Caco-2 (cell line): Measurements from ENCODE around the gene CRNKL1. TPM values are rescaled to one million over a fixed set of nuclear protein-coding genes. Genes with fewer than 3 reads are reported as not detected.

ENCODE experiments used
- BruUV-seq: library from RNA; stranded (reverse); fragments of 400-500 nt; replicated peaks from 2 replicates; lab custom pipeline; 2021; lab: Mats Ljungman, UMichigan
- CTCF ChIA-PET: fragments of 300-600 bp; sonication (Branson Sonifier 250); formaldehyde crosslinking; loops from one replicate; lab custom pipeline; 2022; ENCODE audit warnings: antibody characterized with exemption; lab: Charles Lee
- POLR2A ChIA-PET: fragments of 300-600 bp; sonication (Branson Sonifier 250); formaldehyde crosslinking; loops from one replicate; lab custom pipeline; 2022; ENCODE audit warnings: antibody characterized with exemption; lab: Charles Lee
- DNase-seq, 2 experiments: peaks; one replicate each; pipeline versions ENCODE4 v3.0.0 to v3.0.0-alpha.2; 2020 to 2022
- H3K27me3 ChIP-seq: replicated peaks from 2 replicates; pipeline ENCODE4 v1.6.0; 2011; ENCODE audit warnings: low read length; ENCODE audit not compliant: control insufficient read depth, insufficient read depth
- H3K36me3 ChIP-seq: 2 replicates; pipeline ENCODE4 v1.5.1; 2011; ENCODE audit warnings: low read length; ENCODE audit not compliant: control insufficient read depth, insufficient read depth
- H3K4me1 ChIP-seq: fragments of 250-450 bp; sonication (Bioruptor Pico); 2 replicates; pipeline ENCODE4 v1.5.1; 2020; ENCODE audit warnings: mild to moderate bottlenecking
- H3K4me3 ChIP-seq: 2 replicates; pipeline ENCODE4 v1.5.1; 2011; ENCODE audit warnings: low read depth, mild to moderate bottlenecking, control low read depth, low read length
- H3K9me3 ChIP-seq: fragments of 250-450 bp; sonication (Bioruptor Pico); 2 replicates; pipeline ENCODE4 v1.5.1; 2020; ENCODE audit warnings: mild to moderate bottlenecking, moderate library complexity
- H3K27ac Mint-ChIP-seq: one replicate; pipeline ENCODE4 v1.8.0; 2022; ENCODE audit warnings: mixed read lengths; ENCODE audit not compliant: unreplicated experiment
- H3K27me3 Mint-ChIP-seq: one replicate; pipeline ENCODE4 v1.8.0; 2022; ENCODE audit warnings: mixed read lengths; ENCODE audit not compliant: insufficient read depth, unreplicated experiment
- H3K36me3 Mint-ChIP-seq: one replicate; pipeline ENCODE4 v1.8.0; 2022; ENCODE audit warnings: mild to moderate bottlenecking, mixed read lengths; ENCODE audit not compliant: insufficient read depth, unreplicated experiment
- H3K4me1 Mint-ChIP-seq: one replicate; pipeline ENCODE4 v1.8.0; 2022; ENCODE audit warnings: low read depth, mixed read lengths; ENCODE audit not compliant: unreplicated experiment
- H3K4me3 Mint-ChIP-seq: one replicate; pipeline ENCODE4 v1.8.0; 2022; ENCODE audit warnings: mild to moderate bottlenecking, moderate library complexity, mixed read lengths; ENCODE audit not compliant: unreplicated experiment
- H3K9me3 Mint-ChIP-seq: one replicate; pipeline ENCODE4 v1.8.0; 2022; ENCODE audit warnings: mixed read lengths; ENCODE audit not compliant: unreplicated experiment
- intact Hi-C: fragments of 100-400 bp; cut with micrococcal nuclease; formaldehyde crosslinking; loops from one replicate; pipeline ENCODE4 v1.10.0; 2022; ENCODE audit not compliant: unreplicated experiment
- total RNA-seq: library from RNA; stranded (reverse); gene quantifications from 2 replicates; pipeline ENCODE4 v1.2.3, GENCODE V29; 2022
- TF ChIP-seq, protein P1 (sequence below), 2 experiments: fragments of 200-600 bp in 1 of 2; IDR thresholded peaks; 1 replicate in 1 of 2; 2 replicates in 1 of 2; pipeline versions ENCODE4 v1.5.1 to v1.8.0; 2011 to 2022; ENCODE audit warnings: antibody characterized with exemption in 1 of 2, control low read depth in 1 of 2, inconsistent platforms in 1 of 2, low read depth in 1 of 2, low read length in 1 of 2, mild to moderate bottlenecking in 1 of 2, moderate library complexity in 1 of 2; ENCODE audit not compliant: insufficient read depth in 1 of 2, severe bottlenecking in 1 of 2, unreplicated experiment in 1 of 2

The CRNKL1 gene
- total RNA-seq, 1 experiment from 2014 or later: 27.0 TPM

DNA sequence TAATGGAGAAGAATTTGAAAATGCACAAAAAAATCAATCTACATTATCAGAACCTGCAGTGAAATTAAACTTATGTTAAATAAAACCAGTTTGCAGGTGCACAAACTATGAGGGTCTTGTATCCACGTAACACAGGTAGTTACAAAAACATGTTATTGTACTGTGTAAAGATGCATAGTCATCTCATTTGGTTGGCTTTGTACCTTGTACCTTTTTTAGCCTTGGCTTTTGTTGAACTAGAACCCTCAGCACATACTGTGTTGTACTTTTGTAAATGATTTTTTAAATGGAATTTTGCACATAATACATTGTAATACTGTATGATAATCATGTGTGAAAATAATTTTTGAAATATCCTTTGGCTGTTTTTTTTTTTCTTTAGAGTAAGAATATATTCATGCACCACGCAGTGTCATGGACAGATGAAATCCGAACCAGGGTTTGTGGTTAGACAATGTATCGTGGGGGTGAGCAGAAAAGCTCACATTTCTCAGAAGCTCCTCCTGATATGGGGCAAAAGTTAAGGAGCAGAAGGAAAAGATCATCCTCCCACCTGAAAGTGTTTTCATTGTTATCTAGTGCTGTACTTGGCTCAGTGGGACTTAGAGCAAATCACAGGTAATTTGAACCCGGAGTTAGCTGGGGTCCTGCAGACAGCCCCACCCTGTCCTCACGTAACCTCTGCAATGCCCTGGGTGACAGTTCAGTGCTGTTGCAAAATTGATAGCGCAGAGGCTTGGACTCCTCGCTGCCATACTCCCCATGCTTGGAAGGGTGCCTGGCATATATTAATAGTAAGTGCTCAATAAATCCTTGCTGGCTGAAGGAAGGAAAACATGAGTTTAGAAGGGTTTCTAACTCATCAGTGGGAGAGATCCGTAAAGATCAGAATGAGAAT, 49.9 kb downstream of the CRNKL1 start:
- Mint-ChIP-seq H3K27ac (no peak overlapping the region), H3K4me1 (peaks cover 7% of the 10 kb centered on the region), H3K4me3 (no peak overlapping the region), H3K36me3 (peaks cover 61% of the 10 kb centered on the region), H3K9me3 (no peaks in the 10 kb centered on the region), H3K27me3 (no peaks in the 10 kb centered on the region)
- TF ChIP-seq, protein P1, sequence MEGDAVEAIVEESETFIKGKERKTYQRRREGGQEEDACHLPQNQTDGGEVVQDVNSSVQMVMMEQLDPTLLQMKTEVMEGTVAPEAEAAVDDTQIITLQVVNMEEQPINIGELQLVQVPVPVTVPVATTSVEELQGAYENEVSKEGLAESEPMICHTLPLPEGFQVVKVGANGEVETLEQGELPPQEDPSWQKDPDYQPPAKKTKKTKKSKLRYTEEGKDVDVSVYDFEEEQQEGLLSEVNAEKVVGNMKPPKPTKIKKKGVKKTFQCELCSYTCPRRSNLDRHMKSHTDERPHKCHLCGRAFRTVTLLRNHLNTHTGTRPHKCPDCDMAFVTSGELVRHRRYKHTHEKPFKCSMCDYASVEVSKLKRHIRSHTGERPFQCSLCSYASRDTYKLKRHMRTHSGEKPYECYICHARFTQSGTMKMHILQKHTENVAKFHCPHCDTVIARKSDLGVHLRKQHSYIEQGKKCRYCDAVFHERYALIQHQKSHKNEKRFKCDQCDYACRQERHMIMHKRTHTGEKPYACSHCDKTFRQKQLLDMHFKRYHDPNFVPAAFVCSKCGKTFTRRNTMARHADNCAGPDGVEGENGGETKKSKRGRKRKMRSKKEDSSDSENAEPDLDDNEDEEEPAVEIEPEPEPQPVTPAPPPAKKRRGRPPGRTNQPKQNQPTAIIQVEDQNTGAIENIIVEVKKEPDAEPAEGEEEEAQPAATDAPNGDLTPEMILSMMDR (IDR thresholded peaks at IDR 0.05; ENCODE audit: insufficient read depth in 1 of 2, low read depth in 1 of 2, low read length in 1 of 2, severe bottlenecking in 1 of 2, unreplicated experiment in 1 of 2): no peak
- CTCF ChIA-PET: interaction anchor here (0.7 kb wide), 1 partner anchor 948 kb away, joined by 4 read pairs; no protein-coding TSS in a partner anchor
- no peaks in the 10 kb centered on the region for H3K9me3 ChIP-seq
- no peaks in the 10 kb centered on the region for H3K27me3 ChIP-seq
- no peak overlapping the region for H3K4me3 ChIP-seq
- intact Hi-C loops: no loop called here
- H3K36me3 ChIP-seq: peaks cover 4% of the 10 kb centered on the region; the same call in 1 of the 2 replicates
- POLR2A ChIA-PET: no interaction called here
- no peak for DNase-seq
- no peaks in the 10 kb centered on the region for H3K4me1 ChIP-seq
- BruUV-seq: no TSS peak

DNA sequence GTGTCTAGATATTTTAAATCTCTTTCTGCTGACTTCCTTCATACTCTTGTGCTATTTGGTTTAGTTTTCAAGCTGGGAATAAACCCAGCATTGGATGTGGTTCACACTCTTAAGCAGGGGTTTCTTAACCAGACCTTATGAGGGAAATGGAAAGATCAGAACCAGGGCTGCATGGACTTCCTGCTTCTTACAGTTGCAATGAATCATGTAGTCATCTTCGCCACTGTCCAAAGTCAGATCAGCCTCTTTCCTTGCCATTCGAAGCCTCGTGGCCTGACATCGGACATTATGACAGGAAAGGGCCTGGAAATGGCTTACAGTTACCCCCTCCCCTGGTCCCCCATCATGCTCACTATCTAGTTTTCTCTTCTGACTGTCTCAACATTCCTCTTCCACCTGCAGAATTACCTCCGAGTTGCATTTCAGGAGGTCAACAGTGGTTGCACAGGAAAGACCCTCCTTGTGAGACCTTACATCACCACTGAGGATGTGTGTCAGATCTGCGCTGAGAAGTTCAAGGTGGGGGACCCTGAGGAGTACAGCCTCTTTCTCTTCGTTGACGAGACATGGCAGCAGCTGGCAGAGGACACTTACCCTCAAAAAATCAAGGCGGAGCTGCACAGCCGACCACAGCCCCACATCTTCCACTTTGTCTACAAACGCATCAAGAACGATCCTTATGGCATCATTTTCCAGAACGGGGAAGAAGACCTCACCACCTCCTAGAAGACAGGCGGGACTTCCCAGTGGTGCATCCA, 51.9 kb downstream of the CRNKL1 start:
- POLR2A ChIA-PET: no interaction called here
- H3K4me1 Mint-ChIP-seq: peaks cover 6% of the 10 kb centered on the region
- H3K9me3 ChIP-seq: no peaks in the 10 kb centered on the region
- H3K27me3 Mint-ChIP-seq: no peaks in the 10 kb centered on the region
- H3K36me3 ChIP-seq: peaks cover 4% of the 10 kb centered on the region; the same call in 1 of the 2 replicates
- TF ChIP-seq, protein P1 (IDR thresholded peaks at IDR 0.05; ENCODE audit: insufficient read depth in 1 of 2, low read depth in 1 of 2, low read length in 1 of 2, severe bottlenecking in 1 of 2, unreplicated experiment in 1 of 2): no peak
- CTCF ChIA-PET: no interaction called here
- no peak for DNase-seq
- peaks cover 79% of the 10 kb centered on the region for H3K36me3 Mint-ChIP-seq
- H3K4me1 ChIP-seq: no peaks in the 10 kb centered on the region
- H3K4me3 Mint-ChIP-seq: no peak overlapping the region
- no peaks in the 10 kb centered on the region for H3K9me3 Mint-ChIP-seq
- BruUV-seq: no TSS peak
- no peaks in the 10 kb centered on the region for H3K27me3 ChIP-seq
- no peak overlapping the region for H3K4me3 ChIP-seq
- H3K27ac Mint-ChIP-seq: no peak overlapping the region
- intact Hi-C loops: no loop called here

DNA sequence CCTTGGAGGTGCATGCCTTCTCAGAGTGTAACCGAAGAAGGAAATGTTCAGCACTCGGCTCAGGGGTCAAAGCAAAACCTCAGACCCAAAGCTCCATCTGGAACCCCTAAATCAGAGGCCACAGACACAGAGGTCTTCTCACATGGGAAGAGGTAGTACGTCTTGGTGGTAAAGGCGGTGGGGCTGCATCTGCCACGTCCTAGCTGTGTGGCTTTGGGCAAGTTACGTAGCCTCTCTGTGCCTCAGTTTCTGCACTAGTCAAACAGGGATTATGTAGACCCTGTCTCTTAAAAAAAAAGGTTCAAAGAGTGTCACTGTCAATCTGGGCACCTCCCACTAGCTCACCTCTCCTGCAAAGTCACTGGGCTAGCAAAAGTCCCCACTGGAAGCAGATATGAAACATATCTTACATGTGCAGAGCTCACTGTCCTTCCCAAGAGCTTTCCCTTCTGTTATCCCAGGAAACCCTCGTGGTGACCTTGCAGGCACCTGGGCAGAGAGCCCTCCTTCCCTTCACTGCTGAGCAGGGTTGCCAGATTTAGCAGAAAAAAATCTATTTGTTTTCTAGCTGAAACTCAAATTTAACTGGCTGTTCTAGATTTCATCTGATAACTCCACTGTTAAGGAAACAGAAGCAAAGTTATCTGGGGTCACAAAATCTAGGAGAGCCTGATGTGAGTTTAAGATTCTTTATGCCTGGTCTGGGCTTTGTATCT, 53.1 kb downstream of the CRNKL1 start:
- H3K9me3 ChIP-seq: no peaks in the 10 kb centered on the region
- H3K4me3 ChIP-seq: no peak overlapping the region
- intact Hi-C loops: no loop called here
- no peaks in the 10 kb centered on the region for H3K27me3 ChIP-seq
- peaks cover 10% of the 10 kb centered on the region for H3K4me1 ChIP-seq
- Mint-ChIP-seq H3K4me3 (no peak overlapping the region), H3K27me3 (no peaks in the 10 kb centered on the region), H3K4me1 (peaks cover 6% of the 10 kb centered on the region), H3K27ac (no peak overlapping the region), H3K36me3 (peaks cover 90% of the 10 kb centered on the region), H3K9me3 (no peaks in the 10 kb centered on the region)
- H3K36me3 ChIP-seq: peaks cover 4% of the 10 kb centered on the region; the same call in 1 of the 2 replicates
- no TSS peak for BruUV-seq
- DNase-seq: no peak
- POLR2A ChIA-PET: no interaction called here
- TF ChIP-seq, protein P1 (IDR thresholded peaks at IDR 0.05; ENCODE audit: insufficient read depth in 1 of 2, low read depth in 1 of 2, low read length in 1 of 2, severe bottlenecking in 1 of 2, unreplicated experiment in 1 of 2): no peak
- CTCF ChIA-PET: interaction anchor here (0.6 to 1.1 kb wide), 2 partner anchors 17 to 112 kb away, joined by 3 read pairs; no protein-coding TSS in a partner anchor
